Nephron (organoid): Measurements from ENCODE around the gene CLDN15.

Source experiments
- H3K27ac Mint-ChIP-seq, 3 experiments: 2 replicates each; pipeline ENCODE4 v1.8.0; 2020; ENCODE audit warnings: mixed read lengths in 3 of 3, mild to moderate bottlenecking in 2 of 3, moderate library complexity in 1 of 3
- H3K27me3 Mint-ChIP-seq: 2 replicates; pipeline ENCODE4 v1.8.0; 2021; ENCODE audit warnings: low read depth, mild to moderate bottlenecking, moderate library complexity, mixed read lengths
- H3K36me3 Mint-ChIP-seq: 2 replicates; pipeline ENCODE4 v1.8.0; 2020; ENCODE audit warnings: low read depth, mixed read lengths
- H3K4me1 Mint-ChIP-seq: 2 replicates; pipeline ENCODE4 v1.8.0; 2020; ENCODE audit warnings: mixed read lengths
- H3K4me3 Mint-ChIP-seq, 3 experiments: 2 replicates each; pipeline ENCODE4 v1.8.0; 2020; ENCODE audit warnings: mild to moderate bottlenecking in 3 of 3, mixed read lengths in 3 of 3, moderate library complexity in 2 of 3
- H3K9me3 Mint-ChIP-seq: 2 replicates; pipeline ENCODE4 v1.8.0; 2020; ENCODE audit warnings: mixed read lengths
- TF ChIP-seq, protein P1 (sequence below), 3 experiments: fragments of 200-600 bp; sonication (generic); IDR thresholded peaks; one replicate each; pipeline ENCODE4 v1.5.0; 2021; ENCODE audit warnings: antibody characterized with exemption in 3 of 3; ENCODE audit not compliant: unreplicated experiment in 3 of 3

CLDN15 gene

DNA sequence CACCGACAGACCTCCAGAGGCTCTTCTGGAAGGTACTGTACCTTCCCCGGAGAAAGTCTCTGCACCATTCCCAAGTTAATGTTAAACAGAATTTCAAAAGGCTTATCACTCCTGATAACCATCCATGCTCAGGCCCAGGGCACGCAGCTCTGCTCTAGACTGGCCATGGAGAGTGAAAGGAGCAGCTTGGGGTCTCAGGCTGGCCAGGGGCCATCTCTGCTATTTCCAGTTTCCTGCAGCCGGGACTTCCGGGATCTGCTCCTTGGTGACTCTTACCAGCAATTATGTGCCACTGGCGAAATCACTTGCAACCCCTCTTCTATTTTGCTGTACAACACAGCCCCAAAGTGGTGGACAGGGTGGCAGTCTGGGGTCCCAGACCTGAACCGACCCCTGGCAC, 6.0 kb downstream of the CLDN15 start:
- Mint-ChIP-seq H3K9me3 (no peaks in the 10 kb centered on the region), H3K27me3 (no peaks in the 10 kb centered on the region), H3K4me3 (peak overlapping the region in 2 of 3 experiments; percentile 57 to 63), H3K27ac (peak overlapping the region; percentile 28 to 55 (median 46)), H3K36me3 (peaks cover 17% of the 10 kb centered on the region), H3K4me1 (no peaks in the 10 kb centered on the region)
- TF ChIP-seq, protein P1, sequence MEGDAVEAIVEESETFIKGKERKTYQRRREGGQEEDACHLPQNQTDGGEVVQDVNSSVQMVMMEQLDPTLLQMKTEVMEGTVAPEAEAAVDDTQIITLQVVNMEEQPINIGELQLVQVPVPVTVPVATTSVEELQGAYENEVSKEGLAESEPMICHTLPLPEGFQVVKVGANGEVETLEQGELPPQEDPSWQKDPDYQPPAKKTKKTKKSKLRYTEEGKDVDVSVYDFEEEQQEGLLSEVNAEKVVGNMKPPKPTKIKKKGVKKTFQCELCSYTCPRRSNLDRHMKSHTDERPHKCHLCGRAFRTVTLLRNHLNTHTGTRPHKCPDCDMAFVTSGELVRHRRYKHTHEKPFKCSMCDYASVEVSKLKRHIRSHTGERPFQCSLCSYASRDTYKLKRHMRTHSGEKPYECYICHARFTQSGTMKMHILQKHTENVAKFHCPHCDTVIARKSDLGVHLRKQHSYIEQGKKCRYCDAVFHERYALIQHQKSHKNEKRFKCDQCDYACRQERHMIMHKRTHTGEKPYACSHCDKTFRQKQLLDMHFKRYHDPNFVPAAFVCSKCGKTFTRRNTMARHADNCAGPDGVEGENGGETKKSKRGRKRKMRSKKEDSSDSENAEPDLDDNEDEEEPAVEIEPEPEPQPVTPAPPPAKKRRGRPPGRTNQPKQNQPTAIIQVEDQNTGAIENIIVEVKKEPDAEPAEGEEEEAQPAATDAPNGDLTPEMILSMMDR (IDR thresholded peaks at IDR 0.05; ENCODE audit: unreplicated experiment in 3 of 3), result no peak

DNA sequence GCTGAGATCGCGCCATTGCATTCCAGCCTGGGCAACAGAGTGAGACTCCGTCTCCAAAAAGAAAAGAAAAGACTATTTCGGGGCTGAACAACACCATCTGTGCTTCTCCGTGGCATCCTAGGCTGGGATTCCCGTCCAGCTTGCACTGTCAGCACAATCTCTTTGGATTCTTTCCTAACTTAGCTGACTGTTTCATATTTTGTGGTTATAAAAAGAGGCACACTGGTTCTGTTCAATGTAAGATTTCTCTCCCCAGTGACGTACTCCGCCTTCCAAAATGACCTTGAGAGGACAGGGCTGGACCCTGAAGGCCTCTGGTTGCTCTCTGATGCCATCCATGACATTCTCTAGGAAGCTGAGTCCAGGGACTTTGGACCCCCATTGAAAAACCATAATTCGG, 10.9 kb downstream of the CLDN15 start:
- Mint-ChIP-seq H3K36me3 (peaks cover 45% of the 10 kb centered on the region), H3K27ac (no peak overlapping the region), H3K4me1 (no peaks in the 10 kb centered on the region), H3K27me3 (no peaks in the 10 kb centered on the region), H3K4me3 (no peak overlapping the region), H3K9me3 (no peaks in the 10 kb centered on the region)
- TF ChIP-seq, protein P1 (IDR thresholded peaks at IDR 0.05; ENCODE audit: unreplicated experiment in 3 of 3), result no peak

DNA sequence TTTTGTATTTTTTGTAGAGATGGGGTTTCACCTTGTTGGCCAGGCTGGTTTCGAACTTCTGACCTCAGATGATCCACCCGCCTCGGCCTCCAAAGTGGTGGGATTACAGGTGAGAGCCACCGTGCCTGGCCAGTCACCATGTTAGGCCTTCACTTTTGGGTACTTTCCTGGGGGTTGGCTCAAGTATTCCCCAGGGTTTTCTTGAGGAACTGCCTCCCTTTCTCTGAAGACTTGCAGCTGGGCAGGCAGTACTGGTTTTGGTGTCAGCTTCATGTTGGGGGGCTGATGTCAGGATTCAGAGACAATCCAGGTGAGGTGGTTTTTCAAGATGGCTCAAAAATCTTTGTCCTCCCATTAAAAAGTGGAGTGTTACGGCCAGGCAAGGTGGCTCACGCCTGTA, 12.0 kb downstream of the CLDN15 start:
- Mint-ChIP-seq H3K27me3 (no peaks in the 10 kb centered on the region), H3K27ac (no peak overlapping the region), H3K4me1 (no peaks in the 10 kb centered on the region), H3K4me3 (no peak overlapping the region), H3K9me3 (no peaks in the 10 kb centered on the region), H3K36me3 (peaks cover 52% of the 10 kb centered on the region)
- TF ChIP-seq, protein P1 (IDR thresholded peaks at IDR 0.05; ENCODE audit: unreplicated experiment in 3 of 3), result no peak

DNA sequence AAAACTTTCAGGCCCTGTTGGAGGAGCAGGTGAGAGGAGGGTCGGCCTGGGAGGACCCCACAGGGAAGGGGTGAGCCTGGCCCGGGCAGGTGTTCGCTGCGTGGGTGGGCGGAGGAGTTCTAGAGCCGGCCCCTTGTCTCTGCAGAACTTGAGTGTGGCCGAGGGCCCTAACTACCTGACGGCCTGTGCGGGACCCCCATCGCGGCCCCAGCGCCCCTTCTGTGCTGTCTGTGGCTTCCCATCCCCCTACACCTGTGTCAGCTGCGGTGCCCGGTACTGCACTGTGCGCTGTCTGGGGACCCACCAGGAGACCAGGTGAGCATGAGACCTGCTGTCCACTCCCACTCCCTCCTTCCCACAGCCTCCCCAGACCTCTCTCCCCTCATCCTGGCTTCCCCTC, 14.1 kb downstream of the CLDN15 start:
- H3K9me3 Mint-ChIP-seq, result no peaks in the 10 kb centered on the region
- H3K4me3 Mint-ChIP-seq, result no peak overlapping the region
- peaks cover 44% of the 10 kb centered on the region for H3K36me3 Mint-ChIP-seq
- H3K4me1 Mint-ChIP-seq, result peaks cover 13% of the 10 kb centered on the region
- TF ChIP-seq, protein P1 (IDR thresholded peaks at IDR 0.05; ENCODE audit: unreplicated experiment in 3 of 3), result no peak
- H3K27me3 Mint-ChIP-seq, result no peaks in the 10 kb centered on the region
- H3K27ac Mint-ChIP-seq, result no peak overlapping the region

DNA sequence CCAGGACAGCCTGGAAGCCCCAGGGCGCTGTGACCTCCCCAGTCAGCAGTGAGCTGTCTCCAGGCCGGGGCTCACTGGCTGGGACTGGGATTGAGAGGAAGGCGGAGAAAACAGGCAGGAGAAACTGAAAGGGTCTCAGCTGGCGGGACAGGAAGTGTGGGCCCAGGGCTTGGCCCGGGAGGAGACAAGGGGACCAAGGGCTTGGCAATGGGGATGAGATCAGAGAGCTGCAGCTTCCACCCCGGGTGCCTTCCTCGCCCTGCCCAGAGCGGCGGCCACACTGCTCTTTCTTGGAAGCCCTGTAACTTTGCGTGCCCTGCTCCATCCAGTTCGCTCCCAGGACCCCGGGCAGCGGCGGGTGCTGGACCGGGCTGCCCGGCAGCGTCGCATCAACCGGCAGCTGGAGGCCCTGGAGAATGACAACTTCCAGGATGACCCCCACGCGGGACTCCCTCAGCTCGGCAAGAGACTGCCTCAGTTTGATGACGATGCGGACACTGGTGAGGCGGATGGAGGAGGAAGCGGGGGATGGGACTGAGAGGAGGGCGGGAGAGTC, 15.2 kb downstream of the CLDN15 start:
- TF ChIP-seq, protein P1 (IDR thresholded peaks at IDR 0.05; ENCODE audit: unreplicated experiment in 3 of 3), result no peak
- Mint-ChIP-seq H3K27me3 (no peaks in the 10 kb centered on the region), H3K4me3 (no peak overlapping the region), H3K4me1 (peaks cover 21% of the 10 kb centered on the region), H3K9me3 (no peaks in the 10 kb centered on the region), H3K36me3 (peaks cover 42% of the 10 kb centered on the region), H3K27ac (no peak overlapping the region)

DNA sequence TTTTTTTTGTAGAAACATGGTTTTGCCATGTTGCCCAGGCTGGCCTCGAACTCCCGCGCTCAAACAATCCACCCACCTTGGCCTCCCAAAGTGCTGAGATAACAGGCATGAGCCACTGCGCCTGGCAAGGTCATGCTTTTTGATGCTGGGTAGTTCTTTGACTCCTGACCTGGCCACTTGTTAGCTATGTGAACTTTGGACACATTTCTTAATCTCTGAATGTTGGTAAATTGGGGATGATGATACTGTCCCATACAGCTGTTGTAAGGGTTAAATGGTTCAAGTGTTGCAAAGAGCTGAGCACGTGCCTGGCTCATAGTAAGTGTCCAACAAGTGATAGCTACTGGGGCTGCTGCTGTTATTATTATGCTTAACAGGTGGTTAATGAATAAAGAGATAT, 17.3 kb downstream of the CLDN15 start:
- H3K4me1 Mint-ChIP-seq, result peaks cover 31% of the 10 kb centered on the region
- peaks cover 43% of the 10 kb centered on the region for H3K36me3 Mint-ChIP-seq
- H3K27ac Mint-ChIP-seq, result no peak overlapping the region
- peak overlapping the region; percentile 40 to 73 (median 58) for H3K4me3 Mint-ChIP-seq
- TF ChIP-seq, protein P1 (IDR thresholded peaks at IDR 0.05; ENCODE audit: unreplicated experiment in 3 of 3), result no peak
- H3K27me3 Mint-ChIP-seq, result no peaks in the 10 kb centered on the region
- H3K9me3 Mint-ChIP-seq, result no peaks in the 10 kb centered on the region
